Esophagus (tissue), 2 donors: ENCODE data around the gene UBL5. TPM values are rescaled to one million over a fixed set of nuclear protein-coding genes. Genes with fewer than 3 reads are reported as not detected.
A peak's percentile ranks its signal among the peaks of the same experiment; 100 is the strongest.

Source experiments
- H3K27ac ChIP-seq, 2 donors: one replicate each; pipeline ENCODE4 v1.5.1; 2013; ENCODE audit warnings: low read depth in 2 of 2, mild to moderate bottlenecking in 2 of 2, inconsistent platforms in 1 of 2, low read length in 1 of 2, moderate library complexity in 1 of 2
- H3K27me3 ChIP-seq, 2 donors: one replicate each; pipeline ENCODE4 v1.6.1; 2013; ENCODE audit warnings: low read length in 2 of 2, control low read depth in 1 of 2, mild to moderate bottlenecking in 1 of 2; ENCODE audit not compliant: insufficient read depth in 2 of 2, control insufficient read depth in 1 of 2
- H3K36me3 ChIP-seq, 2 donors: one replicate each; pipeline ENCODE4 v1.6.1; 2013; ENCODE audit warnings: low read length in 1 of 2; ENCODE audit not compliant: control insufficient read depth in 2 of 2, insufficient read depth in 2 of 2
- H3K4me1 ChIP-seq, 2 donors: one replicate each; pipeline ENCODE4 v1.6.1; 2013; ENCODE audit warnings: low read length in 1 of 2; ENCODE audit not compliant: control insufficient read depth in 2 of 2, insufficient read depth in 2 of 2
- H3K4me3 ChIP-seq, 2 donors: one replicate each; pipeline ENCODE4 v1.5.1; 2013; ENCODE audit warnings: low read length in 2 of 2, mild to moderate bottlenecking in 2 of 2, low read depth in 1 of 2, moderate library complexity in 1 of 2
- H3K9me3 ChIP-seq, 2 donors: one replicate each; pipeline ENCODE4 v1.6.1; 2013; ENCODE audit warnings: mild to moderate bottlenecking in 2 of 2, low read depth in 1 of 2, low read length in 1 of 2, moderate library complexity in 1 of 2; ENCODE audit not compliant: control insufficient read depth in 2 of 2, insufficient read depth in 1 of 2
- WGBS, 2 donors: extraction: QIAGEN DNeasy Blood & Tissue Kit; methylation state at CpG; one replicate each; pipeline ENCODE4 v1.1.7; 2013; 5-methylcytosine and 5-hydroxymethylcytosine counted together
- polyA plus RNA-seq, 2 donors: library from polyadenylated mRNA; stranded (reverse); fragments of 200-250 nt; gene quantifications; one replicate each; pipeline ENCODE4 v1.2.3, GENCODE V29; 2013
- donor health status: healthy with polysubstance abuse.
- donor health status: Bipolar disorder and iron deficiency.

The UBL5 gene
- polyA plus RNA-seq, 2 donors, result 604 to 1,000 TPM

GRCh38 chr19:9877780-9878510 is 50.2 kb downstream of the UBL5 start:
- Histone ChIP-seq H3K27me3 (no peaks in the 10 kb centered on the region), H3K27ac (peak overlapping the region in 1 of 2 donors; percentile 7), H3K4me3 (no peak overlapping the region), H3K36me3 (no peaks in the 10 kb centered on the region), H3K4me1 (no peaks in the 10 kb centered on the region), H3K9me3 (no peaks in the 10 kb centered on the region)
- 61 to 74% methylated on average over 10 of the region's 10 CpGs for WGBS, 2 donors

GRCh38 chr19:9878511-9879196 is 50.9 kb downstream of the UBL5 start:
- no peaks in the 10 kb centered on the region for H3K9me3 ChIP-seq
- H3K27me3 ChIP-seq, result no peaks in the 10 kb centered on the region
- H3K4me3 ChIP-seq, result no peak overlapping the region
- no peaks in the 10 kb centered on the region for H3K36me3 ChIP-seq
- 81 to 84% methylated on average over 11 of the region's 11 CpGs for WGBS, 2 donors
- H3K27ac ChIP-seq, result no peak overlapping the region
- peaks cover 2 to 5% of the 10 kb centered on the region in 2 donors for H3K4me1 ChIP-seq

Other genes with a start within 250 kb of the UBL5 start
- 10 to 100 TPM in 1 of 2 donors, 1 to 10 TPM in 1; 4.8 to 10.6 TPM for gene ZNF121, start 243.4 kb upstream of the UBL5 start, polyA plus RNA-seq
- gene ZNF561, start 206.7 kb upstream of the UBL5 start, polyA plus RNA-seq, result 10 to 100 TPM; 25.4 to 27.0 TPM
- 10 to 100 TPM; 11.2 to 14.2 TPM for gene ZNF562, start 152.8 kb upstream of the UBL5 start, polyA plus RNA-seq
- gene ZNF846, start 59.2 kb upstream of the UBL5 start, polyA plus RNA-seq, result 10 to 100 TPM in 1 of 2 donors, 1 to 10 TPM in 1; 8.4 to 17.5 TPM
- 10 to 100 TPM; 14.8 to 15.3 TPM for gene FBXL12, start 8.8 kb upstream of the UBL5 start, polyA plus RNA-seq
- 10 to 100 TPM; 35.0 to 81.7 TPM for gene PIN1, start 7.4 kb downstream of the UBL5 start, polyA plus RNA-seq
- gene OLFM2, start 108.6 kb downstream of the UBL5 start, polyA plus RNA-seq, result 1 to 10 TPM; 4.8 to 5.7 TPM
- 1 to 10 TPM; 5.6 to 6.8 TPM for gene COL5A3, start 182.6 kb downstream of the UBL5 start, polyA plus RNA-seq
- not detected for gene RDH8, start 185.6 kb downstream of the UBL5 start, polyA plus RNA-seq